ENCODE data around the gene GMDS. TPM values are rescaled to one million over a fixed set of nuclear protein-coding genes. Genes with fewer than 3 reads are reported as not detected.

GMDS gene
- total and polyA plus RNA-seq, 2 of the 8 experiments (the other 6 are each of a cell fraction or from before 2014, with no cell fraction given): 16.8 to 50.0 TPM

- H4K5ac ChIP-seq (ENCODE audit: insufficient read length, low read depth, low read length): no peak overlapping the region
- no peak for FAIRE-seq
Measured at GRCh38 chr6:1841136-1841535, 404.3 kb downstream of the GMDS start.

More at GRCh38 chr6:1841136-1841535, 404.3 kb downstream of the GMDS start:
- POLR2A ChIA-PET (ENCODE audit: partially characterized antibody): no interaction called here
- no peaks in the 10 kb centered on the region for H3K36me3 ChIP-seq (ENCODE audit: control insufficient read depth in 2 of 4, insufficient read depth in 4 of 4, low read length in 3 of 4)
- no peak overlapping the region for H2AFZ ChIP-seq (ENCODE audit: low read length)
- no peak overlapping the region for H2BK120ac ChIP-seq (replicated peaks; ENCODE audit: low read depth, low read length)
- 82% methylated on average over 3 of the region's 3 CpGs; no CpG with 5 or more reads in 1 of the 2 experiments for WGBS, 2 experiments (ENCODE audit: extremely low coverage in 1 of 2, insufficient coverage in 1 of 2, insufficient read length in 1 of 2, insufficient replicate concordance in 2 of 2, low coverage in 1 of 2, low lambda C conversion rate in 2 of 2, missing lambda C conversion rate in 1 of 2)
- TF ChIP-seq ASH2L (IDR thresholded peaks at IDR 0.05; ENCODE audit: low read length) (no peak), SIRT6 (IDR thresholded peaks at IDR 0.05; ENCODE audit: low read length) (no peak), BCL11A (IDR thresholded peaks at IDR 0.05; ENCODE audit: low read depth in 2 of 2, low read length in 2 of 2) (no peak), CTBP2 (IDR thresholded peaks at IDR 0.05; ENCODE audit: borderline replicate concordance, insufficient read depth, insufficient read length, low read length) (no peak), CTCF (IDR thresholded peaks at IDR 0.05; ENCODE audit: control extremely low read depth in 1 of 3, insufficient read depth in 1 of 3, low read depth in 1 of 3, low read length in 3 of 3) (no peak), SIX5 (IDR thresholded peaks at IDR 0.05; ENCODE audit: low read depth, low read length) (no peak), CBX8 (IDR thresholded peaks at IDR 0.05; ENCODE audit: borderline replicate concordance, low read depth, low read length) (no peak)
- CTCF ChIA-PET (ENCODE audit: partially characterized antibody): no interaction called here
- no peaks in the 10 kb centered on the region for H3K23me2 ChIP-seq (ENCODE audit: low read depth, low read length)
- H4K20me1 ChIP-seq (replicated peaks in 1 of 2; ENCODE audit: control insufficient read depth in 1 of 2, insufficient read depth in 2 of 2, low read length in 2 of 2): no peaks in the 10 kb centered on the region
- H2BK12ac ChIP-seq (ENCODE audit: low read depth, low read length): no peak overlapping the region
- H4K8ac ChIP-seq (ENCODE audit: extremely low read depth, insufficient read depth, low read length): no peak overlapping the region
- H2BK15ac ChIP-seq (ENCODE audit: low read length): no peak overlapping the region
- no peak overlapping the region for H3K56ac ChIP-seq (replicated peaks; ENCODE audit: insufficient read length, low read depth, low read length)
- no peaks in the 10 kb centered on the region for H3K27me3 ChIP-seq (replicated peaks in 1 of 4; ENCODE audit: control insufficient read depth in 3 of 4, extremely low read depth in 1 of 4, insufficient read depth in 3 of 4, low read length in 3 of 4)
- no peak overlapping the region for H3K27ac ChIP-seq (ENCODE audit: low read depth, low read length)
- peaks cover 4 to 16% (median 7%) of the 10 kb centered on the region in 4 experiments for H3K4me1 ChIP-seq (replicated peaks in 1 of 4; ENCODE audit: control insufficient read depth in 3 of 4, insufficient read depth in 4 of 4, low read length in 3 of 4)
- no peak overlapping the region for H3K9ac ChIP-seq (replicated peaks in 1 of 4; ENCODE audit: extremely low read depth in 1 of 4, low read depth in 3 of 4, low read length in 3 of 4)
- H2AK5ac ChIP-seq (ENCODE audit: low read depth, low read length): no peak overlapping the region
- H3K9me3 ChIP-seq (ENCODE audit: insufficient read depth in 2 of 2, low read depth in 1 of 2, low read length in 1 of 2): peaks cover 8 to 13% of the 10 kb centered on the region in 2 experiments
- no peak overlapping the region for H2BK5ac ChIP-seq (ENCODE audit: low read depth, low read length)
- H3K18ac ChIP-seq (ENCODE audit: extremely low read depth, low read length): no peak overlapping the region
- no peak overlapping the region for H3K23ac ChIP-seq (ENCODE audit: insufficient read length)
- H3K4me2 ChIP-seq (ENCODE audit: insufficient read depth in 1 of 2, low read depth in 2 of 2, low read length in 2 of 2): no peak overlapping the region
- H2BK20ac ChIP-seq (ENCODE audit: low read length): no peak overlapping the region
- H3K79me1 ChIP-seq (ENCODE audit: low read depth, low read length): no peaks in the 10 kb centered on the region
- H3K4me3 ChIP-seq (ENCODE audit: extremely low read depth in 1 of 4, insufficient read depth in 2 of 4, low read depth in 3 of 4, low read length in 4 of 4): no peak overlapping the region
- DNase-seq (ENCODE audit: low read depth in 1 of 2, low spot score in 2 of 2): no peak
- H3K14ac ChIP-seq (ENCODE audit: insufficient read length): no peak overlapping the region
- H4K91ac ChIP-seq (replicated peaks; ENCODE audit: insufficient read length, low read length): no peak overlapping the region
- H3K79me2 ChIP-seq (ENCODE audit: control insufficient read depth in 1 of 2, insufficient read depth in 2 of 2, low read length in 2 of 2): no peaks in the 10 kb centered on the region
- H3K4ac ChIP-seq (replicated peaks; ENCODE audit: insufficient read length, low read depth, low read length): no peak overlapping the region
